Measurements from ENCODE around the gene PLEKHH1. TPM values are rescaled to one million over a fixed set of nuclear protein-coding genes. Genes with fewer than 3 reads are reported as not detected.

PLEKHH1 gene
- total RNA-seq, 1 experiment from 2014 or later: 27.6 TPM

DNA sequence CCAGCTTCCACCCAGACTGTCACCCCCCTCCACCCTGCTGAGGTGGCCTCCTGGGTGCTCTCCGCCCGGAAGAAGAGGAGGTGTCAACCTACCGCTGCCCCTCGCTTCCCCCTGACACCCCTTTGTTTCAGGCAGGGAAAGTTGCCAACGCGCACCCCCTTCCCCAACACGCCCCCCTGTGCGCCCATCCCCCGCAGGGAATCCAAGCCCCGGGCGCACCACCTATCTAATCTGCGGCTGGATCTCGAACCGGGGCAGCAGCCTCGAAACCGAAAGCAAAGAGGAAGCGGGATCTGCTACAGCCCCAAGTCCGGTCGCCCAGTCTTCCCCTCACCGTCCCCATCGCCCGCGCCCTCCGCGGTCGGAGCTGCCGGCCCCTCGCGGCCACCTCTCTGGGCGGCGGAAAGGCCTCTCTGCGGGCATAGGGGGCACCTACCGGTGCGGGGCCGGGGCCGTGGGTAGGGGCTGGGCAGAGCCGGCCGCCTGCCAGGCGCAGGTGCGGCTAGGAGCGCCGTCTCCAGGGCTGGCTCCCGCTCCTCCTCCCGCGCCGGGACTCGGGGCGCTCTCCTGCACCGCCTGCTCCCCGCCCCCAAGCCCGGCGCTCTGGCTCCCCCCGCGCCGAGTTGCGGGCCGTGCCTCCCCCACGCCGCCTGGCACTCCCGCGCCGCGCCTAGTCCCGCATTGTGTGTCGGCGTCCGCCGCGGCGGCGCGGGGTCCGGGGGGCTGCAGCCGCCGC is 18.3 kb upstream of the PLEKHH1 start:
- CTCF ChIA-PET: interaction anchor here (2.8 kb wide), 1 partner anchor 12 kb away, joined by 20 read pairs; no protein-coding TSS in a partner anchor
- peak overlapping the region; percentile 45 for H3K9ac ChIP-seq (ENCODE audit: low read length)

More for the DNA sequence above, 18.3 kb upstream of the PLEKHH1 start:
- DNase-seq (ENCODE audit: low read depth, low spot score) (no peak), ATAC-seq (peak; percentile 77)
- POLR2A ChIA-PET: no interaction called here
- H3K79me2 ChIP-seq (ENCODE audit: insufficient read depth, low read length): no peaks in the 10 kb centered on the region
- RAD21 ChIA-PET (ENCODE audit: low non-redundant PET in 1 of 2, low total read pairs in 2 of 2, uncharacterized antibody in 2 of 2, unreplicated experiment in 2 of 2): no interaction called here
- no TSS peak for BruUV-seq (replicated peaks)
- H3K4me1 ChIP-seq (ENCODE audit: control insufficient read depth in 1 of 2, insufficient read depth in 2 of 2, low read length in 2 of 2): peaks cover 2 to 22% of the 10 kb centered on the region in 2 experiments; a peak in 2 of 4 replicates
- peak overlapping the region; percentile 60 to 70 for H3K4me3 ChIP-seq (replicated peaks in 1 of 2; ENCODE audit: low read depth in 1 of 2, low read length in 2 of 2)
- H3K27me3 ChIP-seq (ENCODE audit: insufficient read depth, low read length): no peaks in the 10 kb centered on the region
- no peaks in the 10 kb centered on the region for H3K9me2 ChIP-seq (ENCODE audit: insufficient read depth)
- no peak overlapping the region for H2AFZ ChIP-seq (ENCODE audit: low read depth, low read length, poor library complexity, severe bottlenecking)
- H3K9me3 ChIP-seq (ENCODE audit: control insufficient read depth in 1 of 2, insufficient read depth in 1 of 2, low read depth in 1 of 2, low read length in 2 of 2): no peaks in the 10 kb centered on the region
- H3K27ac ChIP-seq (ENCODE audit: low read depth, low read length): no peak overlapping the region; the same call in 1 of the 2 replicates
- intact Hi-C loops (cut with micrococcal nuclease): no loop called here
- TF ChIP-seq CEBPB (IDR thresholded peaks at IDR 0.05; ENCODE audit: low read depth) (no peak), POLR2AphosphoS5 (IDR thresholded peaks at IDR 0.05; ENCODE audit: low read depth, low read length) (no peak), TCF7L2 (IDR thresholded peaks at IDR 0.05; ENCODE audit: borderline replicate concordance, extremely low read depth, insufficient read depth, insufficient read length) (no peak), EZH2phosphoT487 (IDR thresholded peaks at IDR 0.05; ENCODE audit: borderline replicate concordance) (no peak), EGR1 (IDR thresholded peaks at IDR 0.05; ENCODE audit: low read depth) (no peak), EZH2 (IDR thresholded peaks at IDR 0.05) (no peak), FOSL1 (IDR thresholded peaks at IDR 0.05; ENCODE audit: low read depth) (no peak), ZFX (IDR thresholded peaks at IDR 0.05) (no peak), RAD21 (IDR thresholded peaks at IDR 0.05; ENCODE audit: low read depth) (no peak)
- TF ChIP-seq, protein P1, sequence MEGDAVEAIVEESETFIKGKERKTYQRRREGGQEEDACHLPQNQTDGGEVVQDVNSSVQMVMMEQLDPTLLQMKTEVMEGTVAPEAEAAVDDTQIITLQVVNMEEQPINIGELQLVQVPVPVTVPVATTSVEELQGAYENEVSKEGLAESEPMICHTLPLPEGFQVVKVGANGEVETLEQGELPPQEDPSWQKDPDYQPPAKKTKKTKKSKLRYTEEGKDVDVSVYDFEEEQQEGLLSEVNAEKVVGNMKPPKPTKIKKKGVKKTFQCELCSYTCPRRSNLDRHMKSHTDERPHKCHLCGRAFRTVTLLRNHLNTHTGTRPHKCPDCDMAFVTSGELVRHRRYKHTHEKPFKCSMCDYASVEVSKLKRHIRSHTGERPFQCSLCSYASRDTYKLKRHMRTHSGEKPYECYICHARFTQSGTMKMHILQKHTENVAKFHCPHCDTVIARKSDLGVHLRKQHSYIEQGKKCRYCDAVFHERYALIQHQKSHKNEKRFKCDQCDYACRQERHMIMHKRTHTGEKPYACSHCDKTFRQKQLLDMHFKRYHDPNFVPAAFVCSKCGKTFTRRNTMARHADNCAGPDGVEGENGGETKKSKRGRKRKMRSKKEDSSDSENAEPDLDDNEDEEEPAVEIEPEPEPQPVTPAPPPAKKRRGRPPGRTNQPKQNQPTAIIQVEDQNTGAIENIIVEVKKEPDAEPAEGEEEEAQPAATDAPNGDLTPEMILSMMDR (IDR thresholded peaks at IDR 0.05 in 2 of 3, conservative IDR thresholded peaks at IDR 0.05 in 1 of 3; ENCODE audit: borderline replicate concordance in 1 of 3, insufficient read depth in 1 of 3, low read depth in 2 of 3, low read length in 2 of 3): no peak
- TF ChIP-seq, protein P2, sequence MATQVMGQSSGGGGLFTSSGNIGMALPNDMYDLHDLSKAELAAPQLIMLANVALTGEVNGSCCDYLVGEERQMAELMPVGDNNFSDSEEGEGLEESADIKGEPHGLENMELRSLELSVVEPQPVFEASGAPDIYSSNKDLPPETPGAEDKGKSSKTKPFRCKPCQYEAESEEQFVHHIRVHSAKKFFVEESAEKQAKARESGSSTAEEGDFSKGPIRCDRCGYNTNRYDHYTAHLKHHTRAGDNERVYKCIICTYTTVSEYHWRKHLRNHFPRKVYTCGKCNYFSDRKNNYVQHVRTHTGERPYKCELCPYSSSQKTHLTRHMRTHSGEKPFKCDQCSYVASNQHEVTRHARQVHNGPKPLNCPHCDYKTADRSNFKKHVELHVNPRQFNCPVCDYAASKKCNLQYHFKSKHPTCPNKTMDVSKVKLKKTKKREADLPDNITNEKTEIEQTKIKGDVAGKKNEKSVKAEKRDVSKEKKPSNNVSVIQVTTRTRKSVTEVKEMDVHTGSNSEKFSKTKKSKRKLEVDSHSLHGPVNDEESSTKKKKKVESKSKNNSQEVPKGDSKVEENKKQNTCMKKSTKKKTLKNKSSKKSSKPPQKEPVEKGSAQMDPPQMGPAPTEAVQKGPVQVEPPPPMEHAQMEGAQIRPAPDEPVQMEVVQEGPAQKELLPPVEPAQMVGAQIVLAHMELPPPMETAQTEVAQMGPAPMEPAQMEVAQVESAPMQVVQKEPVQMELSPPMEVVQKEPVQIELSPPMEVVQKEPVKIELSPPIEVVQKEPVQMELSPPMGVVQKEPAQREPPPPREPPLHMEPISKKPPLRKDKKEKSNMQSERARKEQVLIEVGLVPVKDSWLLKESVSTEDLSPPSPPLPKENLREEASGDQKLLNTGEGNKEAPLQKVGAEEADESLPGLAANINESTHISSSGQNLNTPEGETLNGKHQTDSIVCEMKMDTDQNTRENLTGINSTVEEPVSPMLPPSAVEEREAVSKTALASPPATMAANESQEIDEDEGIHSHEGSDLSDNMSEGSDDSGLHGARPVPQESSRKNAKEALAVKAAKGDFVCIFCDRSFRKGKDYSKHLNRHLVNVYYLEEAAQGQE (IDR thresholded peaks at IDR 0.05; ENCODE audit: low read depth): no peak
- TF ChIP-seq, protein P3, sequence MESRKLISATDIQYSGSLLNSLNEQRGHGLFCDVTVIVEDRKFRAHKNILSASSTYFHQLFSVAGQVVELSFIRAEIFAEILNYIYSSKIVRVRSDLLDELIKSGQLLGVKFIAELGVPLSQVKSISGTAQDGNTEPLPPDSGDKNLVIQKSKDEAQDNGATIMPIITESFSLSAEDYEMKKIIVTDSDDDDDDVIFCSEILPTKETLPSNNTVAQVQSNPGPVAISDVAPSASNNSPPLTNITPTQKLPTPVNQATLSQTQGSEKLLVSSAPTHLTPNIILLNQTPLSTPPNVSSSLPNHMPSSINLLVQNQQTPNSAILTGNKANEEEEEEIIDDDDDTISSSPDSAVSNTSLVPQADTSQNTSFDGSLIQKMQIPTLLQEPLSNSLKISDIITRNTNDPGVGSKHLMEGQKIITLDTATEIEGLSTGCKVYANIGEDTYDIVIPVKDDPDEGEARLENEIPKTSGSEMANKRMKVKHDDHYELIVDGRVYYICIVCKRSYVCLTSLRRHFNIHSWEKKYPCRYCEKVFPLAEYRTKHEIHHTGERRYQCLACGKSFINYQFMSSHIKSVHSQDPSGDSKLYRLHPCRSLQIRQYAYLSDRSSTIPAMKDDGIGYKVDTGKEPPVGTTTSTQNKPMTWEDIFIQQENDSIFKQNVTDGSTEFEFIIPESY (IDR thresholded peaks at IDR 0.05; ENCODE audit: extremely low read depth, insufficient replicate concordance, low read length): no peak
- TF ChIP-seq, protein P4, sequence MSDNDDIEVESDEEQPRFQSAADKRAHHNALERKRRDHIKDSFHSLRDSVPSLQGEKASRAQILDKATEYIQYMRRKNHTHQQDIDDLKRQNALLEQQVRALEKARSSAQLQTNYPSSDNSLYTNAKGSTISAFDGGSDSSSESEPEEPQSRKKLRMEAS (IDR thresholded peaks at IDR 0.05): no peak
- no peaks in the 10 kb centered on the region for H3K36me3 ChIP-seq (ENCODE audit: control insufficient read depth in 1 of 2, insufficient read depth in 2 of 2, low read length in 2 of 2)
- peak overlapping the region; percentile 94 for H3K4me2 ChIP-seq (ENCODE audit: low read length)
- no peaks in the 10 kb centered on the region for H4K20me1 ChIP-seq (ENCODE audit: insufficient read depth)
